Putamen (tissue), 1 donor: Measurements from ENCODE around the gene AQP12B.

ENCODE experiments used
- DNase-seq: peaks from one replicate; pipeline ENCODE4 v3.0.0-alpha.2; 2016; ENCODE audit warnings: low spot score

AQP12B gene

DNA sequence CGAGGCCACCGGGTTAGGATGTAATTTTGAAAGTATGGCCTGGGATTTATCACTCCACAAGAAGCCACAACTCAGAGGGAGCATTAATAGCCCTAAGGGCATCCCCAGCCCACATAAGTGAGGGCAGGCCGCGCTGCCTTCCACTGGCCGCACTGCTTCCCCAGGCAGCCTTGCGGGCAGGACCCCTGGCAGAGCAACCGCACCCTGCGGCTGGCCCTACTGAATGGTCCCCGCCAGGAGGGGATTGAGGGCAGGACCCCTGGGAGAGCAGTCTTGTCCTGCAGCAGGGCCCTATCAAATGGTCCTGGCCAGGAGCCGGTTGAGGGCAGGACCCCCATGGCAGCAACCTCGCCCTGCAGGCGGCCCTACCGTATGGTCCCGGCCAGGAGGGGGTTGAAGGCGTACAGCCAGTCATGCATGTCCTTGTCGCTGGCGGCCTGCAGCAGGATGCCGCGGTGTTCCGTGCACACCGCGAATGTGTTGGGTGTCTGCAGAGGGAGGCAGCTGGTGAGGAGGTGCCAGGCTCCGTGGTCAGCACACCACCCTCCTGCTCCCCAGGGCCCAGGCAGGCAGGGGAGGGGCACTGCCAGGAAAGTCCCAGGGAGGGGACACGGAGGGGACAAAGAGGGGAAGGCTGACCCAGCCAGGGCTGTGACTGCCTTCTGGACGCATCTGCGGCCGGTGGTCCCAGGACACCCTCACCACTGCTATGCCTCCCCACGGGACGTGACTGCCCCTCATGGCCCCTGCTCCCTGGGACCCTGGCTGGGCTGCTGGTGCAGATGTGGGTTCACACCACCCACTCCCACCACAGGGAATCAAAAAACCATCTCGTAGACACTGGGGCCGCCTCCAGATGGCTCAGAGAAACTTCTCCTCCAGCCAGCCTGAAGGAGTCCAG is 35.2 kb upstream of the AQP12B start:
- no peak for DNase-seq

DNA sequence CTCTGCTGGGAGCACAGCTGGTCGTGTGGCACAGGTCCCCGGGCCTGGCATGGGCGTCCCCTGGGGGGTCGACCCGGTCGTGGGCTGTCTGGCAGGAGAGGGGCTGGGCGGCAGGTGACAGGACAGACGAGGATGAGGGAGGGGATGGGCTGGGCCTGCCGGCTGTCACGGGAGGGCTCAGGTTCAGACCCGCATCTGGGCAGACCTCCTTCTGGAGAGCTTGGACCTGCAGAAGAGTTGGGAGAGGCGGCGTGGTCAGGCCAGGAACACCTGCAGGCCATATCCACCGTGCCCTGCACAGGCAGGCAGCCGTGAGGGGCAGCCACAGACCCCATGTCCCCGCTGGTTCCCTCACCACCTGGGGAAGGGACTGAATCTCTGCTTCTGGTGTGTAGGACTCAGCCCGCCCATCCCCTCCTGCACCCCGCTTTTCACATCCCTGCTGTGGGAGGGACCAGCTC is 34.5 kb upstream of the AQP12B start:
- no peak for DNase-seq

DNA sequence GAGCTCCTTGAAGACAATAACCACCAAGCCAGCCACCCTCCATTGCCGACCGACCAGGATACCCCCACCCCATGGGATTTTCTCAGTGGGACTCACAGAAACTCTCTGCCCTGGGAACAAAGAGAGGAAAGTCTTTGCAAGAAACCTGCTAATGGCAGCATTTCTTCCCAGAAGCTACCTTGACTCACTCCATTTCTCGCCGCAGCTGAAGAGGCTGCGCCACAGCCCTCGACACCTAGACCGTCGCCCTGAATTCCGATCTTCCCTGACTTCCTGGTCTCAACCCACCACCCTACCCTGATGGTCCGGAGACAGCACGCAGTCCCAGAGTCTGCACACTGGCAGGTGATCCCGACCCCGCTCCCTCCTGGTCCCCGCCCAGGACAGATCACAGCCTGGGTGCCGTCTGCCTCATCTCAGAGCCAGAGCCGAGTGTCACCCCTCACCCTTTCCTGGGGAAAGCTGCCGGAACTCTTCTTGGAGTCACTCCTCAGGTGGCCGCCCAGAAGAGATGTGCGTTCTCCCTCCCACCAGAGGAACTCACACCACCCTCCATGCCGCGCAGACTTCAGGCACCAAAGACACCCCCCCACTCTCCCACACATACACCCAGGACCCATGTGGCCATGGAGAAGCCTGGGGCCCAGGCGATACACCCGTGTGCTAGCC is 33.6 kb upstream of the AQP12B start:
- no peak for DNase-seq

DNA sequence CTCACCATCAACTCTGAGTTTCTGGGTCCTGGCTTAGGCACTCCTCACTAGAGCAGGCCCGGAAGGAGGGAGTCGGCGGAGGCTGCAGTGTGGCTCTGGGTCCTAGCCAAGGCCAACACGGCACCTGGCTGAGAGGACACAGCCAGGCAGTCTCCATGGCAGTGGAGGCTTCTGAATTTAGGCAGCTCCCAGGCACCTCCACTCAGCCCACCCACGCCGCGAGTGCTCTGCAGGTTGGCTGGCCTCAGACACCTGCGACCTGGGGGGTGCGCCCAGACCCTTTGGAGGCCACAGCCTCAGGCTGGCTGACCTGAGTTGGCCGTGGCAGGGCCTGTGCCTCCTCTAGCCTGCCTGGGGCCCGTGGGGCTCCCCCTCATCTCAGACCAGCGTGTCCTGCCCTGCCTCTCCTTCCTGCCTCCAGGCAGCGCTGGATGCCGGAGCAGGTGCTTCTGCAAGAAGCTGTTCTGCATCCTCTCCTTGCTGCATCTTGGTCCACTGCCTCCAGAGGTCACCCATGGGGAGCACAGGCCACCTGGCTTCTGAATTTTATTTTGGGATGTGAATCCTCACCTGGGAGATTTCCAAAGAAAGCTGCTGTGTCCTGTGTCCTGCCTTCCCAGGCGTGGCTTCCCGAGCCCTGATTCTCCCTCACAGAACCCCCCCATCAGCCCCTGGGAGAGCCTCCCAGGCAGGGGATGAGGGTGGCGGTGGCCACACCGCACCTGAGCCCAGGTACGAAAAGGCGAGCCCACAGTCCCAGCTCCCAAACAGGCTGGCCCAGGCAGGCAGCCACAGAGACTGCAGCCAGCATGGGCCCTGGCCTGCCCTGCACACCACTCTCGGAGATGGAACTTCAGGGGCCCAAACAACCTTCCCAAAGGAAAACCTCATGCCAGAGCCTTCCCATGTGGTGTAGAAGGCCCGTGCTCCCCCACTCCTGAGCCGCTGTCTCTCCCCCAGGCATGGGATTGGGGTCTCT is 32.4 kb upstream of the AQP12B start:
- no peak for DNase-seq

DNA sequence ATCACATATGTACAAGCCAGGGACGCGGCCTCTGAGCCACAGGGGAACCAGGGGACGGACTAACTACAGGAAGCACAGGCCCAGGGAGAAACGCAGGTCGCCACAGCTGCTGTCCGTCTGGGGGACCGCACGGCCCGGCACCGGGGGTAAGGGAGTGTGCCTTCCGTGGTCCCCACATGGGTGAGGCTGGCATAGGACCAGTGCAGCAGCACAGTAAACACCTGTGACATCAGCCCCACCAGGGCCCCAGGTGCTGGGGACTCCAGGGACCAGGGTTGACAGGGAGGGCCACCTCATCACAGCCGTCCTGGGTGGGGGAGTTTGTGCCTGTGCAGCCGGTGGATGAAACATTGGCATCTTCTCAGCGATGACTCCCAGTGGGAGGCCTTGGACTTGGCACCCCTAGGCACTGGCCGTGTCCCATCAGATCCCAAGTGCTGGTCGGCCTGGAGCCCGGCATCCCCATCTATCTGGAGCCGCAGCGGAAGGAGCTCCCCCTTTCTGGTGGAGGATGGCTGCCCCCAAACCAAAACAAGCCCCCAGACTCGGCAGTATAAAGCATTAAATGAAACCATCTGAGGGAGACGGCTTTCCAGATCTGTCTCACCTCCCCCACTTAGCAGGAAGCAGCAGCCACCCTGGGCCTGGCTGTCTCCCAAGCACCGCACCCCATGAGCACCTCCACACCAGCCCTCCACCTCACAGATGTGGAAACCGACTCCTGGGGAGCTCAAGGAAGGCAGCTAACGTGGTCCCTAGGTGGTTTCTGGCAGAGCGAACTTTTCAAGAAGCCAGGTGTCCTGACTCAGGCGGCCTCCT is 31.5 kb upstream of the AQP12B start:
- DNase-seq = no peak

DNA sequence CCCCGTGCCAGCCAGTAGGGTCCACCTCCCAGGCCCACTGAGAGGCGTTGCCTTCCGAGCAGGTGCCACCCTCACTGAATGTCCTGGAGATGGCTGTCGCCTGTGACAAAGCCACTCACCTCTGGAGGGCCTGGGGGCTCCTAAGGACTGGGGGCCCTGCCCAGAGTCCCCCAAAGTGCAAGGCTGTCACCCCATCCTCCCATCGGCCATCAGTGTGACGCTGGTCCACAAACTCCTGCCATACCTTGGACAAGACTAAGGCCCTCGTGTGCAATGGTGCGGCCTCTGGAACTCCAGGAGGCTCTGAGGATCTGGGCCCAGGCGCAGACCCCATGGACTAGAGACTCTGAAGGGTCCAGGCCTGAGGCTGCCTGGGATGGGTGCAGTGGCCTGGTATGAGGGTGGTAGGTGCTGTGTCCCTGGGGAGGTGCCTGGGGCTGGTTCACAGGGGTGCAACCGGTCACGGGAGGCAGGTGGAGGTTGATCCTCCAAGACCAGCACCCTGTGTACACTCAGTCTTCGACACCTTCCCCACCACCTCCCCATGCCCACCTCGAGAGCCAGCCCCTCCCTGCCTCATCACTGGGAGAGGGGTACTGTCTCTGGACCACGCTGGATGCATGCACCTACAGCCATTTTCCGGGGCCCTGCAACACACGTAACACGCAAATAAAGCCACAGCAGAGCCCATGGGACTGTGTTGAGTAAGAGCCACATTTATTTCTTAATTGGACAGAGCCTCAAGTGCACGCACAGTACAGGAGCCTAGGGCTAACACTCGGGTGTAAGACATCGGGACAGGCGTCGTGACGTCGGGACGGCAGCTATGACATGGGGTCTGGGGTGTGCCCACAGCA is 30.6 kb upstream of the AQP12B start:
- DNase-seq = no peak

DNA sequence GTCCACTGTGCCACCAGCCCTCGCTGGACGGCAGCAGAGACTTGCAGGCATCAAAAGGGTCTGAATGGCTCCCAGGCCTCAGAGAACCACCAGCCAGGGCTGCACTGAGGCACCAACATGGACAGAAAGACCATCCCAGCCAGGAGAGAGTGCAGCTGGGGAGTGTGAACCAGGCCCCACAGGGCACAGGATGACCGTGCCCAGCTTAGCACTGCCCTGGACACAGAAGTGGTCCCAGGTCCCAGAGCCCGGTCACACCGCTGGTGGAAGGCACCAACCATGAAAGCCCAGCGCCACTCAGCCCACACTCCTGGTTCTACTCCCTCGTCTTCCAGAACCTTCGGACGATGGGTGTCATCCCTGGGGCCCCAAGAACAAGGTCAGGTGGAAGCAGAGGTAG is 29.4 kb upstream of the AQP12B start:
- DNase-seq = no peak

DNA sequence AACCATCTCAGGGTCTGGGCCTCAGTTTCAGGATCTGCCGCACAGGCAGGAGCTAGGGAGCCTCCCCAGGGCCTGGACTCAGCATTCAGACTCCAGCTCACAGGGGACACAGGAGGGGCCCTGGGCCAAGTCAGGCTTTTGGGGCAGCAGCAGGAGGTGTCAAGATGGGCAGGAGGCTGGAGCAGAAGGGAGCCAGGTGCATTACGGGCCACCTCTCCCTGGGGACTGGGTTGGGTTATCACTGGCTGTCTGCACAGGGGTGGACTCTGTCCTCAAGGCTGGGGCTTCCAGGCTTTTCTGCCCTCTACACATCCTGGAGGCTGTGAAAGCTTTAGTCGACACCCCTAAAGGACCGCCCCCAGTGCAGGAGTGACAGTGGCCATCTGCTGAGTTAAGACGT is 29.0 kb upstream of the AQP12B start:
- DNase-seq = no peak

DNA sequence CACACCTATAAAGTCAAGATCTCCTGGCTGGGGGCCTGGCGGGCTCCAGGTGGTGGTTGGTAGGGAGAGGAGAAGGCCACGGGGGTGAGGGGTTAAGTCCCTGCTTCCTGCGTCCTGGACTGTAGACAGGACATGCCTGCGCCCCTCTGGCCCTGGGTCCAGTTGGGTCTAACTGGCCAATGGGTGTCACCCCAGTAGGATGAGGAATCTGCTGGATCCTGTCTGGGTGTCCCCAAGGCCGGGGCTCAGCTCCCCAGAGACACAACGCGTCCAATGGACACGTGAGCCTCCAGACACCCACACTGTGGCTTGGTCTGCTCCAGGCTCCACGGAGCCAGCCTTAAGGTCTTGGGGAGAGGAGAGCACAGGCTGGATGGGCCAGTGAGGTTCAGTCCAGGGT is 28.6 kb upstream of the AQP12B start:
- no peak for DNase-seq

DNA sequence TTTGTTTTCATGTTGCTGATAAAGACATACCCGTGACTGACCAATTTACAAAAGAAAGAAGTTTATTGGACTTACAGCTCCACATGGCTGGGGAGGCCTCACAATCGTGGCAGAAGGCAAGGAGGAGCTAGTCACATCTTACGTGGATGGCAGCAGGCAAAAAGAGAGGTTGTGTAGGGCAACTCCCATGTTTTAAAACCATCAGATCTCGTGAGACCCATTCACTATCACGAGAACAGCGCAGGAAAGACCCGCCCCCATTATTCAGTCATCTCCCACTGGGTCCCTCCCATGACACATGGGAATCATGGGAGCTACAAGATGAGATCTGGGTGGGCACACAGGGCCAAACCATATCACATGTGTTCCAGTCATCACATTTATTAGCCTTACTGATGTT is 25.8 kb upstream of the AQP12B start:
- DNase-seq = no peak

DNA sequence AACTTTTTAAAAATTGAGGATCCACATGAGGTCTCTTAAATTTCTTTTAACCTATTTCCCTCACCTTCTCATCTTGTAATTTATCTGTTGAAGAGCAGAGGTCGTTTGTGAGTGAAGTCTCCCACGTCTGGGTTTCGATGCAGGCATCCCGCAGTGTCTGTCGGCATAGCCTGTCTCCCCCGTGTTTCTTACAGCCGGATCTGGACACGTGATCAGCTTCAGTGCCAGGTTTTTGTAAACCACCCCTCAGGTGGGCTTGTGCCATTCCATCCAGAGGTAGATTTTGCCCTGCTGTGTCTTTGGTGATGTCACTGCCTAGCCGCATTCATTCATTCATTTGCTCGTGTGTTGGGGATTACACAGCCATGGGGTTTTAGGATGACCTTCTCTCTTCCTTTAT is 25.1 kb upstream of the AQP12B start:
- DNase-seq = no peak

DNA sequence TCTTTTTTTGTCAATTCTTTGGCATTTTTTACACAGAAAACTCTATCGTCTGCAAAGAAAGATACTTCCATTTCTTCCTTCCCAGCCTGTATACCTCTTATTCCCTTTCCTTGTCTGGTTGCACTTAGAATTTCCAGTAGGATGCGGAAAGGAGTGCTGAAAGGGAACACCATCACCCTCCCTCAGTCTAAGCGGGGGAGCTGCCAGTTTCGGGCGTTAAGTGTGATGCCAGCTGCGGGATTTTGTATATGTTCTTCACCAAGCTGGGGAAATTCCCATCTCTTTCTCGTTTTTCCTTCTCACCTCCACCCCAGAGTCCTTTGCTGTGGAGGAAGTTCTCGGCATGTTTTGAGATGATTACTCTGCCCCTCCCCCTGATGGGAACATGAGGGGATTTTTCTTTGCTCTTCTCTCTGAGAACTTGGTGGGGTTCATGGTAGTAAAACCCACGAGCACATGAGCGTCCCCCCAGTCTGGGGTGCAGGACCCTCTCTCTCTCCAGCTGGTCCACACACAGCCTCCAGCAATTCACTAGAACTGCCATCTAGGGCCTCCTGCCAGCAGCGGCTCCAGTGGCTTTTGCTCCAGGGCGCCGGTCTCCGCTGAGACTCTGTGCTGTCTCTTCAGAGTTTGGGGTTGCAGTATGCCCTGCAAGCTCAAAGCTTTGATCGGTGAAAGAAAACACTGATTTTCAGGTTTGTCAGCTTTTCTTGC is 24.5 kb upstream of the AQP12B start:
- DNase-seq = no peak

DNA sequence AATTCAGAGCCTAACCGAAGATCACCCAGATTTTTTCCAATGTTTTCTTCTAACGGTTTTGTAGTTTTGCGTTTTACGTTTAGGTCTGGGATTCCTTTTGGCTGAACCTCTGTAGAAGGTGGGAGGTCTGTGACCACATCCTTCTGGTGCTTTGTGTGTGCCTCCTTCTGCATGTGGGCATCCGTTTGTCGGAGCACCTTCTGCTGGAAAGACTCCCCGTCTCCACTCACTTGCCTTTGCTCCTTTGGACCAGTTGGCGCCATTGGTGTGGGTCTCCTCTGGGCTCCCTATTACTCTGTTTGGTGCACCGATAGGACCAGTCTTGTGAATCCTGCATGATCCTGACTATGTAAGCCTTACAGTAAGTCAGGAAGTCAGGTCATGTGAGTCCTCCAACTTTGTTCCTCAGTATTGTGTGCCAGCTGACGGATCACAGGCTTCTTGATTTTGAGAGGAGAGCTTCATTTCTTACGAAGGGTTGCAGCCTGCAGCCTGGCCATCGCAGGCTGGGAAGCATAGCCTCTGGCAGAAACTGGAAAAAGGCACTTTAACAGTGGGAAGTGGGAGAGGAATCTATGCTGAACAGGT is 22.6 kb upstream of the AQP12B start:
- DNase-seq = no peak

DNA sequence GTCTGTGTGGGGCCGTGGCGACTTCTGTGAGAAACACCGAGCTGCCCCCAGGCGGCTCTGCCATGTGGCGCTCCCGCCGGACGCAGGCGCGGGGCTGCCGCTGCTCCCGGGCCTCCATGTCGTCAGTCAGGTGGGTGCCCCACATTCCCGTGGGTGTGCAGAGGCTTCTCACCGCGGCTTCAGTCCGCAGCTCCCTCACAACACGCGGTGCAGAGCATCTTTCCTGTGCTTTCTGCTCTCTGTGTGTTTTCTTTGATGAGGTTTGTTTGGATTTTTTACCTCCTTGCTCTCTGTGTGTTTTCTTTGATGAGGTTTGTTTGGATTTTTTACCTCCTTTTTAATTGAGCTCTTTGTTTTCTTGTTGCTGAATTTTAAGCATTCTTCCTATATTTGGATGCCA is 22.0 kb upstream of the AQP12B start:
- no peak for DNase-seq

DNA sequence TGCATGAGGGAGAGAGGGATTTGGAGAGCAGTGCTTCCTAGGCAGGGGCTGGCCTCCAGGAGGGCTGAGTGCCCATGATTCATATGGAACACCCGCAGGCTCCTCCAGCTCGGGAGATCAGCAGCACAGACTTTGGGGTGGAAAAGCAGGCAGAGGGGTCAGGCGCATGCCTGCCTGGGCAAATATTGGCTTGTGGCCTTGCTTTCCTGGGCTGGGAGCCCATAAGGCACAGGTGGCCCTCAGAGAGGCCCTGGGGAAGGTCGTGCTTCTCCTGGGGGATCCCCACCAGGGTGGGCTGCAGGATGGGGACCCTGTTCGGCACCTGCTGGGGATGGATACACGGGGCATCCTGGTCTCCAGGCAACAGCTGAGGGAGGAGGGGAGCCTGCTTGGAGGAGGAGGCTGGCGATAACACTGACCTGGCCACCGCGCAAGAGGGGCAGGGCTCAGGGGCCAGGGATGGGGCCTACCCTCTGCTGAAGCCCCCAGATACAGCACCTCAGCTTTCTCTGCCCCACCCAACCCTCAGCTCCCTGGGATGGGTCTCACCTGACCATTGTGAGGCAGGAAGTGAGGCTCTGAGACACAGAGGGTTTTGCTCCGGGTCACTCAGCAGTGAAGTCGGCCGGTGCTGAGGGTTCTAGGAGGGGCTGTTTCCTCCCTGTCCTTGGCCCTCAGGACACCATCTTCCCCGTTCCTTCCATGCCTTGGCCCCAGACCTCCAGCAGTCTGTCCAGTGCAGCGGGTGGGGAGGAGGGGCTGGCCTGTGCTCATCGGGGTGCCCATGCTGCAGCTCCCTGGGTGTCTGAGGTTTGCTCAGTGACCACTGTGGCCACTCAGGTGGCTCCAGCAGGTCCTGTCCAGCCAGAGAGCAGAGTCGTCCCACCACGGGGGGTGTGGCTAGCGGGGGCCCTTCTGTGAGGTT is 21.0 kb upstream of the AQP12B start:
- DNase-seq = no peak

DNA sequence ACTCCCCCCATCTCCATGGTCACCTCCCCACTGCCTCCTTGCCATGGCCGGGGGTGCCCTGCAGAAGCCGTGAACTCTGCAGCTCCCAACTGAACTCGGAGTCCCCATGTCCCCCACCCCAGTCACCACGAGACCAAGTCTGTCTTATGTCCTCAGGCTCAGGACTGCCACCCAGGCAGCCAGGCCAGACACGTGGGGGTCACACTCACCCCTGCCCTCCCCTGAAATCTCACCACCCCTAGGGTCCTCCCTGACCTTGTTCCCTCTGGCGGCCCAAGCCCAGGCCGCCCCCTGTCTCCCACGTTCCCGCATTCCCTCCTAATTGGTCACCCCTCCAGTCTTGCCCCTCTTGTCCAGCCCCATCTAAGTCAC is 19.9 kb upstream of the AQP12B start:
- no peak for DNase-seq

DNA sequence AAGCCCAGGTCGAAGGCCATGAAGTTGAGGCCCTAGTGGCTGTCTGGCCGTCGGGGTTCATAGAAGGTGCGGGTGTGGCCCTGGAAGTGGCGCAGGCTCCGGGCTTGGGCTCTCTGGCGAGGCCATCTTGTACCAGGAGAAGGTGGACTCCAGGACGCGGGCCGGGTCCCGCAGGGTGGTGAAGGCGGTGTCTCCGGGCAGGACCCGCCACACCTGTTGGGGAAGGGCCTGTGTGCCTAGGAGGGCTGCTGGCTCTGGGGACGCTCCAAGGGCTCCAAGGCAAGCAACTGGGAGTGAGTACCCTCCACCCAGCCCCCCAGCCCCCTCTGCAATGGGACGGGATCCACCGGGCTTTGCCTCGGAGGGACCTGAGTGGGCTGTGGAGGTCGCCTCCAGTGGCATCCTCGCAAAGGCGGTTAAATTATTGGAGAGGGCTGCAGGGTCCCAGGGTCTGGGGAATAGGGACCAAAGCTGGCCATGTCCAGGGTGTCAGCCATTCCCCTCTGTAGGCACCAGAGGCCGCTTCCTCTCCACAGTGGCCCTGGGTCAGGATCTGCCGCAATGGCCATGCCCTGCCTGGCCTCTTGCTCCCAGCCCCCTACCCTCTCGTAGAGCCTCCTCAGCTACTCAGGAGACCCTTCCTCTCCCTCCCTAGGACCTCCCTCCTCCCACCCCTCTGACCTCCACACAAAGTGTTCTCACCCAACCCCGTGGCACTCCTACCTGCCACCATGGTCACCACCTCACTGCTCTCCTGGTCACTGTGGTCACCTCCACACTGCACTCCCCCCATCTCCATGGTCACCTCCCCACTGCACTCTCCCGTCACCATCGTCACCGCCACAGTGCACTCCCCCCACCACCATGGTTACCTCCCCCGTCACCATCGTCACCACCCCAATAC is 19.3 kb upstream of the AQP12B start:
- DNase-seq = no peak
